ENCODE measurements around the gene TULP3. TPM values are rescaled to one million over a fixed set of nuclear protein-coding genes. Genes with fewer than 3 reads are reported as not detected.
A peak's percentile ranks its signal among the peaks of the same experiment; 100 is the strongest.

Gene TULP3
- total RNA-seq, 1 donor from 2014 or later, result 30.2 TPM

- peaks cover 12% of the 10 kb centered on the region for H3K4me1 Mint-ChIP-seq
- TF ChIP-seq, protein P1, sequence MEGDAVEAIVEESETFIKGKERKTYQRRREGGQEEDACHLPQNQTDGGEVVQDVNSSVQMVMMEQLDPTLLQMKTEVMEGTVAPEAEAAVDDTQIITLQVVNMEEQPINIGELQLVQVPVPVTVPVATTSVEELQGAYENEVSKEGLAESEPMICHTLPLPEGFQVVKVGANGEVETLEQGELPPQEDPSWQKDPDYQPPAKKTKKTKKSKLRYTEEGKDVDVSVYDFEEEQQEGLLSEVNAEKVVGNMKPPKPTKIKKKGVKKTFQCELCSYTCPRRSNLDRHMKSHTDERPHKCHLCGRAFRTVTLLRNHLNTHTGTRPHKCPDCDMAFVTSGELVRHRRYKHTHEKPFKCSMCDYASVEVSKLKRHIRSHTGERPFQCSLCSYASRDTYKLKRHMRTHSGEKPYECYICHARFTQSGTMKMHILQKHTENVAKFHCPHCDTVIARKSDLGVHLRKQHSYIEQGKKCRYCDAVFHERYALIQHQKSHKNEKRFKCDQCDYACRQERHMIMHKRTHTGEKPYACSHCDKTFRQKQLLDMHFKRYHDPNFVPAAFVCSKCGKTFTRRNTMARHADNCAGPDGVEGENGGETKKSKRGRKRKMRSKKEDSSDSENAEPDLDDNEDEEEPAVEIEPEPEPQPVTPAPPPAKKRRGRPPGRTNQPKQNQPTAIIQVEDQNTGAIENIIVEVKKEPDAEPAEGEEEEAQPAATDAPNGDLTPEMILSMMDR (conservative IDR thresholded peaks at IDR 0.05), result no peak
- peaks cover 4% of the 10 kb centered on the region for H3K36me3 Mint-ChIP-seq (ENCODE audit: low read depth)
- H3K4me3 Mint-ChIP-seq, result no peak within 1 kb of the TSS
- H3K27ac Mint-ChIP-seq (ENCODE audit: unreplicated experiment), result peak within 1 kb of the TSS; percentile 95
- no peaks in the 10 kb centered on the region for H3K9me3 Mint-ChIP-seq
- no peaks in the 10 kb centered on the region for H3K27me3 Mint-ChIP-seq (ENCODE audit: low read depth)
- no peak for DNase-seq (ENCODE audit: low read depth, low spot score)
Measured at GRCh38 chr12:2857021-2857431, 33.7 kb upstream of the TULP3 start, which contains the start of gene TEX52. Gene TEX52 (minus strand): TSS chr12:2857039. CDS start chr12:2857026, 13 bp downstream.

GRCh38 chr12:2857576-2857975 lies 33.1 kb upstream of the TULP3 start:
- Mint-ChIP-seq H3K9me3 (no peaks in the 10 kb centered on the region), H3K4me3 (no peak overlapping the region), H3K27ac (ENCODE audit: unreplicated experiment) (peak overlapping the region; percentile 95), H3K4me1 (peaks cover 12% of the 10 kb centered on the region), H3K27me3 (ENCODE audit: low read depth) (no peaks in the 10 kb centered on the region), H3K36me3 (ENCODE audit: low read depth) (peaks cover 4% of the 10 kb centered on the region)
- TF ChIP-seq, protein P1 (conservative IDR thresholded peaks at IDR 0.05), result no peak
- DNase-seq (ENCODE audit: low read depth, low spot score), result no peak

DNA sequence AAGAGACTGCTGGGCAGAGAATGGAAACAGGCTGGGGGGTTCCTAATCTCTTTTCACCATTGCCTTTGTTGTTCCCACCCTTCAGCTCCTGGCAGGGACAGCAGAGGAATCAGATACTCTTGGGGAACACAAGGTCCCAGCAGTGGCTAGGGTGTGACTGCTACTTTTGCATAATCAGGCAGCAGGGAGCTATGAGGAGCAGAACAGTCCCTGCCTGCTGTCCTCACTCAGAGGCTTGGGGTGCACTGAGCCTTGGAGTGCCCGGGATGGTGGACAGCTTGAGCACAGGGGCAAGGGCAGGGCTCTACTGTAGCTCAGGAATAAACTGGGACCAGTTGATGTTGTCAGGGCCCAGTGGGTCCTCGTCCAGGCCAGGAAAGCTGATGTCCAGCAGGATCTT lies 32.4 kb upstream of the TULP3 start:
- no peak for DNase-seq (ENCODE audit: low read depth, low spot score)
- Mint-ChIP-seq H3K4me1 (peaks cover 12% of the 10 kb centered on the region), H3K27me3 (ENCODE audit: low read depth) (no peaks in the 10 kb centered on the region), H3K4me3 (no peak overlapping the region), H3K36me3 (ENCODE audit: low read depth) (peaks cover 9% of the 10 kb centered on the region), H3K27ac (ENCODE audit: unreplicated experiment) (no peak overlapping the region), H3K9me3 (no peaks in the 10 kb centered on the region)
- TF ChIP-seq, protein P1 (conservative IDR thresholded peaks at IDR 0.05), result no peak

- no peaks in the 10 kb centered on the region for H3K27me3 Mint-ChIP-seq (ENCODE audit: low read depth)
- peaks cover 8% of the 10 kb centered on the region for H3K4me1 Mint-ChIP-seq
Measured at GRCh38 chr12:2858944-2859421, 31.7 kb upstream of the TULP3 start.

GRCh38 chr12:2860170-2860569 lies 30.5 kb upstream of the TULP3 start:
- Mint-ChIP-seq H3K4me3 (no peak overlapping the region), H3K9me3 (no peaks in the 10 kb centered on the region), H3K4me1 (peaks cover 8% of the 10 kb centered on the region), H3K27ac (ENCODE audit: unreplicated experiment) (no peak overlapping the region), H3K36me3 (ENCODE audit: low read depth) (peaks cover 12% of the 10 kb centered on the region), H3K27me3 (ENCODE audit: low read depth) (no peaks in the 10 kb centered on the region)
- TF ChIP-seq, protein P1 (conservative IDR thresholded peaks at IDR 0.05), result no peak
- DNase-seq (ENCODE audit: low read depth, low spot score), result no peak

More at GRCh38 chr12:2858944-2859421, 31.7 kb upstream of the TULP3 start:
- Mint-ChIP-seq H3K4me3 (no peak overlapping the region), H3K9me3 (no peaks in the 10 kb centered on the region), H3K27ac (ENCODE audit: unreplicated experiment) (no peak overlapping the region), H3K36me3 (ENCODE audit: low read depth) (peaks cover 10% of the 10 kb centered on the region)
- DNase-seq (ENCODE audit: low read depth, low spot score), result no peak
- TF ChIP-seq, protein P1 (conservative IDR thresholded peaks at IDR 0.05), result no peak
